ENCODE results near the gene INAFM2.

INAFM2 gene

DNA sequence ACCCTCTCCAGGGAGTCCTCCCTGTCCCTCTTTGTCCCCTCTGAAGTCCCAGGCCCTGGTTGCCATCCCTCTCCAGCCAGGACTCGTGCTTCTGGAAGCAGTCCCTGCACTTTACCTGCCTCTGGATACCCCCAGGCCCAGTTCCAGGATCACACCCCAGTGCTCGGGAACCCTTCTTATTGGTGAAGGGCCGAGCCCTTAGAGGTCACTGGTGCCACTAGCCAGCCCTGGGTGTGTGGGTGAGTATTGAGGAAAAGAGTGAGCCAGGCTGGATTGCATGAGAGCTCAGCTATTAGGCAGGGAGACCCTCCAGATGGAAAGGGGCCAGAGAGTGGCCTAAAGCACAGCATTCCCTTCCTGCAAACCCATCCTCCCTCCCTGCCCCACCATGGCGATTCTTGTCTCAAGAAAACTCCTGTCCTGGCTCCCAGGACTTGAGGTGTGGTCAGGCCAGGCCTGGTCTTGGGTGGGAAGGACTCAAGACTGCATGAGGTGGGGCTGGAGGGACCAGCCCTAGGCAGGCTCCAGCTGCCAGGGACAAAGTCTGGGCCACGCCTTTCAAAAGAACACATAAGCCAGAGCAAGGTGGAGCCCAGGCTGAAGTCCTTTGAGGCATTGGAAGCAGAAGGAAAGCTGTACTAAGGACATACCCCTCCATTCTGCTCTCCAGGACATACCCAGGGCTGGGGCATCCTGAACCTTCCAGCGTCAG, 22.5 kb downstream of the INAFM2 start:
- ChIA-PET POLR2A (interaction anchor here (1.7 kb wide), 1 partner anchor 59 kb away, joined by 3 read pairs; the partner anchor contains the start of gene IVD), CTCF (interaction anchor here (1.1 to 2.1 kb wide), 2 partner anchors 11 to 67 kb away, joined by 6 to 7 read pairs; partner anchors contain the start of gene DISP2)
- DNase-seq (ENCODE audit: extremely low spot score) = no peak
- TF ChIP-seq CTBP1 (IDR thresholded peaks at IDR 0.05; ENCODE audit: borderline replicate concordance) = no peak
- no peak for TF ChIP-seq FOXA1 (IDR thresholded peaks at IDR 0.05)
- TF ChIP-seq BHLHE40 (IDR thresholded peaks at IDR 0.05; ENCODE audit: borderline replicate concordance) = no peak
- TF ChIP-seq FOXK2 (IDR thresholded peaks at IDR 0.05) = no peak
- TF ChIP-seq ZNF384 (IDR thresholded peaks at IDR 0.05) = no peak
- TF ChIP-seq, protein P1, sequence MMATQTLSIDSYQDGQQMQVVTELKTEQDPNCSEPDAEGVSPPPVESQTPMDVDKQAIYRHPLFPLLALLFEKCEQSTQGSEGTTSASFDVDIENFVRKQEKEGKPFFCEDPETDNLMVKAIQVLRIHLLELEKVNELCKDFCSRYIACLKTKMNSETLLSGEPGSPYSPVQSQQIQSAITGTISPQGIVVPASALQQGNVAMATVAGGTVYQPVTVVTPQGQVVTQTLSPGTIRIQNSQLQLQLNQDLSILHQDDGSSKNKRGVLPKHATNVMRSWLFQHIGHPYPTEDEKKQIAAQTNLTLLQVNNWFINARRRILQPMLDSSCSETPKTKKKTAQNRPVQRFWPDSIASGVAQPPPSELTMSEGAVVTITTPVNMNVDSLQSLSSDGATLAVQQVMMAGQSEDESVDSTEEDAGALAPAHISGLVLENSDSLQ (IDR thresholded peaks at IDR 0.05) = no peak
- no peak for TF ChIP-seq TARDBP (IDR thresholded peaks at IDR 0.05)
- no peak for TF ChIP-seq FOXM1 (IDR thresholded peaks at IDR 0.05; ENCODE audit: borderline replicate concordance)
- no peak for TF ChIP-seq NFRKB (IDR thresholded peaks at IDR 0.05)
- TF ChIP-seq L3MBTL2 (conservative IDR thresholded peaks at IDR 0.05) = no peak
- no peak for TF ChIP-seq ARNT (IDR thresholded peaks at IDR 0.05)
- TF ChIP-seq LEF1 (IDR thresholded peaks at IDR 0.05; ENCODE audit: borderline replicate concordance) = no peak
- TF ChIP-seq ELF4 (IDR thresholded peaks at IDR 0.05) = no peak
- TF ChIP-seq HDGF (IDR thresholded peaks at IDR 0.05; ENCODE audit: borderline replicate concordance) = no peak
- TF ChIP-seq SP1 (IDR thresholded peaks at IDR 0.05) = no peak
- no peak for TF ChIP-seq SUZ12 (IDR thresholded peaks at IDR 0.05)

DNA sequence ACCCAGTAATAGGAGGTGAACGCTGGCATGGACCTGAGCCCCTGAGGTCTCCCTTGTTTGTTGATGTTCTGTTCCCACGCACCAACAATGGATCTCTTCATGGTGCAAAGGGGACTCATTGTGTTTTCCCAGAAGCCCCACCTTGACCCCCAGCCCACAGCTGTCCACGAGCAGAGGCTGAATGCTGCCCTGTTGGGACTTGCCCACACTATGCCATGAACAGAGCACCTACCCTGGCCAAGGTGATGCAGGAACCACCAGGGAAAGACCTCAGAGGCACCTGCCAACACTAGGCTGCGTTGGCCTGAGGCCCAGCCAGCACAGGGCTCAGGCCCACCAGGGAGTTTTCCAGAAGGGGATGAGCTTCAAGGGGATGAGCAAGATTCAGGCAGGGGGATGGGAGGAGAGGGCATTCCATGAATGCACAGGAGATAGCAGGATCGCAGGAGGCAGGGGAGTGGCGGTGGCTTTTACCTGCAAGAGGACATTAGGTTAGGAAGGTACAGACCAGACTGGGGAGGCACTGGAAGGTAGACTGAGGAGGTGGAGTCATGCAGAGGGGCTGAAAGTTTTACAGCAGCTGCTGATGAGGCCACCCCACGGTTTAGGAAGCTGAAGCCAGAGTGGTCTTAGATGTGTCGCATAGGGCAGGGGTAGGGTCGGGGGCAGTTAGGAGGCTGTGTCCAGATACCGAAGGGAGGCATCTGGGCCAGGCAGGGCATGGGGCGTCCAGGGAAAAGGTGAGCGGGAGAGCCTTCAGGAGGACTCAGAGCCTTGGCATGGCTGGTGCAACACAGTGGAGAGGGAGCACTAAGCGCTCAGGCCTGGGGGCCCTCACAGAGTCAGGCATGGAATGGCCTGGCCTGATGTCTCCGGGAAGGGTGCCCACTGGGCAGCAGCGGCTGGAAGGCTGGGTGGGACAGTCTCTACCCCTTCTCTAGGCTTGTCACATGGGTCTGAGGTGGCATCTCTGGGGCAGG, 23.4 kb downstream of the INAFM2 start:
- POLR2A ChIA-PET = interaction anchor here (1.7 kb wide), 1 partner anchor 59 kb away, joined by 3 read pairs; the partner anchor contains the start of gene IVD
- CTCF ChIA-PET = interaction anchor here (0.6 kb wide), 1 partner anchor 16 kb away, joined by 3 read pairs; no protein-coding TSS in a partner anchor
- no peak for TF ChIP-seq SP1 (IDR thresholded peaks at IDR 0.05)
- DNase-seq (ENCODE audit: extremely low spot score) = no peak

DNA sequence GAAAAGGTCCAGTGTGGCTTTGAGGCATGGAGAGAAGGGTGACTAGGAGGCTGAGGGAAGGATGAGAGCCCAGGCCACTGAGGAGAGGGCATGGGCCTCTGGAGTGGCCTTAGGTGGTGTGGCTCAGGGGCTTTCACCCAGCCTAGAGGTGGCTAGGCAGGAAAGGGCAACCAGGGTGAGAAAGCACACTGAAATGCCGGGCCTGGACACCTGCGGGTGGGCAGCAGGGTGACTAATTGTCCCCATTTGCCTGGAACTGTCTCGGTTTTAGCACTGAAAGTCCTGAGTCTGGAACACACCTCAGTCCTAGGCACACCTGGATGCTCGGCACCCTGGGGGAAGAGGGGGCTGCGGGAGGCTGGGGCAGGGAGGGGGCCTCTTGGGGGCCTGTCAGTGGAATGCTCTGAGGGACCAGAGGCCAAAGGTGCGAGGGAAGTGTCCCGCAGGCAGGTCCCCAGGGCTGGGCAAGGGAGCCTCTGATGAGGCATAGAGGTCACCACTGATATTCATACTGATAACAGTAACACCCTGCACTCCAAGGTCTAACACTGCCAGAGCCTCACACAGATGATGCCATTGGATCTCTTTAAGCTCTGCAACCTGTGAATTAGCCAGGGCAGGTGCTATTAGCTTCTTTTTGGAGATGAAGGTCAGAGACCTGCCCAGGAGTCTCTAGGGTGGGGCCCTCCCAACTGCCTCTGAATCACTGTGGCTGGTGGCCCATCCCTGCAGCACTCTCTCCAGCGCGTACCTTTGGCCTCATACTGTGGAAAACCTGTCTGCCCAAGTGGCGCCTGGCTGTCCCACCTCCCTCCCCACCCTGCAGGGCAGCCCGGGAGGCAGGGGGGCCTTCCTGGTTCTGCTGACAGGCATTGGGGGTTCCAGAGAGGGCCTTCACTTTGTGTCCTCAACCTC, 24.3 kb downstream of the INAFM2 start:
- TF ChIP-seq ARNT (IDR thresholded peaks at IDR 0.05) = no peak
- no peak for TF ChIP-seq SP1 (IDR thresholded peaks at IDR 0.05)
- TF ChIP-seq FOXA1 (IDR thresholded peaks at IDR 0.05) = no peak
- no peak for TF ChIP-seq LEF1 (IDR thresholded peaks at IDR 0.05; ENCODE audit: borderline replicate concordance)
- TF ChIP-seq CTBP1 (IDR thresholded peaks at IDR 0.05; ENCODE audit: borderline replicate concordance) = no peak
- no peak for TF ChIP-seq ELF4 (IDR thresholded peaks at IDR 0.05)
- POLR2A ChIA-PET = interaction anchor here (1.4 kb wide), 1 partner anchor 58 kb away, joined by 3 read pairs; the partner anchor contains the start of gene IVD
- CTCF ChIA-PET = no interaction called here
- no peak for DNase-seq (ENCODE audit: extremely low spot score)

DNA sequence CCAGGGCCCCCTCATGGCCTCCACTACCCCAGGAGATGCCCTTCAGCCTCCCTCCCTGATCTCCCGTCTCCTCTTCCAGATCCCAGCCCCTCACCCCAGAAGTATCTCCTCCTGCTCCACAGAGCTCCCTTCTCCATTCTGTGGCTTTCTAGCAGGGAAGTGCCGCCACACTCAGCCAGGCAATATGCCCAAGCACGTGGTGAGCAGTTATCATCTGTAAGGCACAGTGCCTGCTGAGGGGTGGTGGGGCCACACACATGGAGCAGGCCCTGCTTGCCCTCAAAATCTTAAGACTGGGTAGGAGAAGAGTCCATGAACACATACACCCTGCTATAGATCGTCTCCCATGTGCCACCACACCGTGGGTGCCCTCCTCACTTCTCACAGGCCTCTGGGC, 25.0 kb downstream of the INAFM2 start:
- no peak for DNase-seq (ENCODE audit: extremely low spot score)
- POLR2A ChIA-PET = interaction anchor here (1.4 kb wide), 1 partner anchor 57 kb away, joined by 3 read pairs; the partner anchor contains the start of gene IVD
- TF ChIP-seq SP1 (IDR thresholded peaks at IDR 0.05) = no peak
- TF ChIP-seq ELF4 (IDR thresholded peaks at IDR 0.05) = no peak
- no peak for TF ChIP-seq ARNT (IDR thresholded peaks at IDR 0.05)
- no peak for TF ChIP-seq FOXK2 (IDR thresholded peaks at IDR 0.05)
- no peak for TF ChIP-seq BHLHE40 (IDR thresholded peaks at IDR 0.05; ENCODE audit: borderline replicate concordance)
- TF ChIP-seq HDGF (IDR thresholded peaks at IDR 0.05; ENCODE audit: borderline replicate concordance) = no peak
- TF ChIP-seq LEF1 (IDR thresholded peaks at IDR 0.05; ENCODE audit: borderline replicate concordance) = no peak
- TF ChIP-seq TARDBP (IDR thresholded peaks at IDR 0.05) = no peak
- no peak for TF ChIP-seq CTBP1 (IDR thresholded peaks at IDR 0.05; ENCODE audit: borderline replicate concordance)
- no peak for TF ChIP-seq FOXM1 (IDR thresholded peaks at IDR 0.05; ENCODE audit: borderline replicate concordance)
- TF ChIP-seq L3MBTL2 (conservative IDR thresholded peaks at IDR 0.05) = no peak
- TF ChIP-seq FOXA1 (IDR thresholded peaks at IDR 0.05) = no peak
- CTCF ChIA-PET = no interaction called here

DNA sequence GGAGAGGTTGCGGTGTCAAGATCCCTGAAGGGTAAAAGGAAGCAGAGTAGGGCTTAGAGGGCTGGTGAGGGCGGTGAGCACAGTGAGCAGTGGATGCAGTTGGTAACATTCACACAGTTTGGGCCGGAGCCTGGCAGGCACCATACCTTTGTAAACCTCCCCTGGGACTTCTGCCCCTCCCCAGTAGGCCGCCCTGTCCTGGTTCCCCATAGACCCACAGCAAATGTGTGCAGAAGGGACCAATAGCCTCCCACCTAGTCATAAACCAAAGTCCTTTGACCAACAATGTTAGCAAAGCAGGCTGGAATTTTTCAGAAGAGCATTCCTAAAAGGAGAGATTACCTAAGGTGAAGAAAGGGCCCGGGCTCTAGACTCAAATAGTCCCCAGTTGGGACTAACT, 25.7 kb downstream of the INAFM2 start:
- TF ChIP-seq HDGF (IDR thresholded peaks at IDR 0.05; ENCODE audit: borderline replicate concordance) (no peak), ELF4 (IDR thresholded peaks at IDR 0.05) (no peak), L3MBTL2 (conservative IDR thresholded peaks at IDR 0.05) (no peak), SUZ12 (IDR thresholded peaks at IDR 0.05) (no peak), CTBP1 (IDR thresholded peaks at IDR 0.05; ENCODE audit: borderline replicate concordance) (no peak), LEF1 (IDR thresholded peaks at IDR 0.05; ENCODE audit: borderline replicate concordance) (no peak), FOXA1 (IDR thresholded peaks at IDR 0.05) (no peak), BHLHE40 (IDR thresholded peaks at IDR 0.05; ENCODE audit: borderline replicate concordance) (no peak), FOXK2 (IDR thresholded peaks at IDR 0.05) (no peak), ZNF384 (IDR thresholded peaks at IDR 0.05) (no peak), ARNT (IDR thresholded peaks at IDR 0.05) (no peak), NFRKB (IDR thresholded peaks at IDR 0.05) (no peak), TARDBP (IDR thresholded peaks at IDR 0.05) (no peak), FOXM1 (IDR thresholded peaks at IDR 0.05; ENCODE audit: borderline replicate concordance) (no peak), SP1 (IDR thresholded peaks at IDR 0.05) (no peak)
- TF ChIP-seq, protein P1 (IDR thresholded peaks at IDR 0.05) = no peak
- ChIA-PET CTCF (no interaction called here), POLR2A (interaction anchor here (0.9 kb wide), 1 partner anchor 12 kb away, joined by 3 read pairs; no protein-coding TSS in a partner anchor)
- DNase-seq (ENCODE audit: extremely low spot score) = no peak

Data from HEK293T (cell line).